ENCODE measurements around the gene NEBL.
"Not testable (repeated sequence)": the region's sequence is repeated elsewhere in the genome, so short reads cannot be mapped to it uniquely, and the experiment has no call there.

NEBL gene, protein sequence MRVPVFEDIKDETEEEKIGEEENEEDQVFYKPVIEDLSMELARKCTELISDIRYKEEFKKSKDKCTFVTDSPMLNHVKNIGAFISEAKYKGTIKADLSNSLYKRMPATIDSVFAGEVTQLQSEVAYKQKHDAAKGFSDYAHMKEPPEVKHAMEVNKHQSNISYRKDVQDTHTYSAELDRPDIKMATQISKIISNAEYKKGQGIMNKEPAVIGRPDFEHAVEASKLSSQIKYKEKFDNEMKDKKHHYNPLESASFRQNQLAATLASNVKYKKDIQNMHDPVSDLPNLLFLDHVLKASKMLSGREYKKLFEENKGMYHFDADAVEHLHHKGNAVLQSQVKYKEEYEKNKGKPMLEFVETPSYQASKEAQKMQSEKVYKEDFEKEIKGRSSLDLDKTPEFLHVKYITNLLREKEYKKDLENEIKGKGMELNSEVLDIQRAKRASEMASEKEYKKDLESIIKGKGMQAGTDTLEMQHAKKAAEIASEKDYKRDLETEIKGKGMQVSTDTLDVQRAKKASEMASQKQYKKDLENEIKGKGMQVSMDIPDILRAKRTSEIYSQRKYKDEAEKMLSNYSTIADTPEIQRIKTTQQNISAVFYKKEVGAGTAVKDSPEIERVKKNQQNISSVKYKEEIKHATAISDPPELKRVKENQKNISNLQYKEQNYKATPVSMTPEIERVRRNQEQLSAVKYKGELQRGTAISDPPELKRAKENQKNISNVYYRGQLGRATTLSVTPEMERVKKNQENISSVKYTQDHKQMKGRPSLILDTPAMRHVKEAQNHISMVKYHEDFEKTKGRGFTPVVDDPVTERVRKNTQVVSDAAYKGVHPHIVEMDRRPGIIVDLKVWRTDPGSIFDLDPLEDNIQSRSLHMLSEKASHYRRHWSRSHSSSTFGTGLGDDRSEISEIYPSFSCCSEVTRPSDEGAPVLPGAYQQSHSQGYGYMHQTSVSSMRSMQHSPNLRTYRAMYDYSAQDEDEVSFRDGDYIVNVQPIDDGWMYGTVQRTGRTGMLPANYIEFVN

DNA sequence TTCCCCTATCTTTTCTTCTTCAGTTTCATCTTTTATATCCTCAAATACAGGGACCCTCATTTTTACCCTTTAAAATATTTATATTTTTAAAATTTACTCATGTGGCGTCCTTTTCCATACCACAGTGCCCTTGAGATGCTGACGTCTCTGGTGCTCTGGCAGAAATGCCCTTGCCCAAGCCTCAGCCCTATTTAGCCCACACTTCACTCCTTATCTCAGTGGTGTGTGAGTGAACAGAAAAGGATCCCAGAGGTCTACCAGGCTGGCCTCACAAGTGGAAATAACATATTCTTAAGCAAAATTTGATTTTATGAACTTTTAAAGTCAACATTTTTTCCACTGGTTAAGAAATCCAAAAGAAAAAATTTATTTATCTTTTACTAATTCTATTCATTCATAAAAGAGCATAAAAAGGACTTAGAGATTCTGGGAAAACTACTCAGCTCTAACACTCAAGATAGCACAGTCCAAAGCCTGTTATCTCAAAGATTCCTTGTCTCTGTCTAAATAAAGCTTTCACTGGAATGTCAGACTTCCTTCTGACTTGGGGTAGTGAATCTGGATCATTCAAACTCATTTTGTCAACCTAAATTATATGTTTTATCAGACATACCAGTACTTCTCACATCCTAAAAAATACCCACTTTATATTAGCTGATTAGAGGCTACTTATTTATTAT lies at the start of gene NEBL:
NEBL (minus strand) TSS at position 166 of the 680 bp plus-strand sequence; CDS start at position 60, 106 bp downstream.
- DNase-seq (ENCODE audit: low read depth in 3 of 3) = no peak

DNA sequence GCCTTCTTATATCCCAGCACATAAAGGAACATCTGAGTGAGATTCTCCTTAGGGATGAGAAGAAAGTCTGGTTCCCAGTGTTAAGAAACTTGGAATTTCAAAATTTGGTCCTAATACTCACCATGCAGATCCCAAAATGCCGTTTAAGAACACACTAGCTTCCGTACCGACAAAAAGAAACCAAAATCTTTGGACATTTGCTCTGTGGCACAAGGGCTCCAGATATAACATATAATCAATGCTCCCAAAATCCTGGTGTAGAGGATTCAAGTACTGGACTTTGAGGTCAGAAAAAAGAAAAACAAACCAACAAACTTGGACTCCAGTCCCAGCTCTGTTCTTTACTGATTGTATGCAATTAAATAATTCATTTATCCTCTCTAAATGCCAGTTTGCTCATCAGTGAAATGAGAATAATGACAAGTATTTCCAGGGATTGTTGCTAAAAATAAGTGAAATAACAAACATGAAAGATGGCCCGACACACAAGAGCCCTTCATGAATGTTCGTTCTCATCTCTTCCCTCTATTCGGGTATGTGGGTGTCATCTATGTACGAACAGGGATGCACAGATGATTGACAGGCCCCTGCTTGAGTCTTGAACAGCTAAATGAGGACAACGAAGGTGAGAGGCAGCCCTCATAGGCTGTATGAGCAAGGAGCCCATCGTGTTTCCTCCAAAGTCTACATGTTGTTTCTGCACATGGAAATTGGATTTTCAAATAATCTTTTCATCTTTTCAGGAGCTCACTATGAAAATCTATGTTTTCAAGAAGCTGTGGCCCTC lies 48.6 kb upstream of the NEBL start:
- DNase-seq (ENCODE audit: low read depth in 3 of 3) = no peak

DNA sequence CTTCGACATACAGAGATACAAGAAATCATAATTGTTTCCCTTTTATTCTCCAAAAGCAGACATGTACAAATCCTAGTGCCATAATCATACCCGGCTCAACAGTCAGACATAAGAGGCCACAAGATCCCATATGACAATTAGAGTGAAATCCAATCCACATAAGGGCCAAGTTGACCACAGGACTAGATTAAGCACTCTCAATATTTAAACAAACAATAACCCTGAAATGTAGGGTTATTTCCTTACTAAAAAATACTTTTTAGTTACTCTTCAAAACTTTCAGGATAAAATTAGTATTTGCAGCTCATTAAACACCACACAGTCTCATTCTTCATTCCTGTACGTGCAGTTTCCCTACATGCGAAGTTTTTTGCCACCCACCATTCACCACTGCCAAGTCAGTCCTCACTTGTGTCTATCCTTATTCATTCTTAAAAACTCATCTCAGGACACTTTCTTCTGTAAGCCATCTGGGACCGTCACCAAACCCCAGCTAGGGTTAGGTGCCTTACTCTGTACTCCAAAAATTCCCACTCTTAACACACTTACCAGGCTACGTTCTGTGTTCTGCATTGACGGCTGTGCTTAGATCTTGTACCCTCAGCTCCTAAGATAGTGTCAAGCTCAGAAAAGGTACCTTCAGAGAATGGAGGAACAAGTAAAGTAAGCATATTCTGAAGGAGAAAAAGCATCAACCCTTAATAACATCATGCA lies 47.8 kb upstream of the NEBL start:
- DNase-seq (ENCODE audit: low read depth in 3 of 3) = no peak

DNA sequence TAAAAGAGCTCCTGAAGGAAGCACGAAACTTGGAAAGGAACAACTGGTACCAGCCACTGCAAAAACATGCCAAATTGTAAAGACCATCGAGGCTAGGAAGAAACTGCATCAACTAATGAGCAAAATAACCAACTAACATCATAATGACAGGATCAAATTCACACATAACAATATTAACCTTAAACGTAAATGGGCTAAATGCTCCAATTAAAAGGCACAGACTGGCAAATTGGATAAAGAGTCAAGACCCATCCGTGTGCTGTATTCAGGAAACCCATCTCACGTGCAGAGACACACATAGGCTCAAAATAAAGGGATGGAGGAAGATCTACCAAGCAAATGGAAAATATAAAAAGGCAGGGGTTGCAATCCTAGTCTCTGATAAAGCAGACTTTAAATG lies 42.3 kb upstream of the NEBL start:
- DNase-seq (ENCODE audit: low read depth in 3 of 3) = not testable (repeated sequence)

DNA sequence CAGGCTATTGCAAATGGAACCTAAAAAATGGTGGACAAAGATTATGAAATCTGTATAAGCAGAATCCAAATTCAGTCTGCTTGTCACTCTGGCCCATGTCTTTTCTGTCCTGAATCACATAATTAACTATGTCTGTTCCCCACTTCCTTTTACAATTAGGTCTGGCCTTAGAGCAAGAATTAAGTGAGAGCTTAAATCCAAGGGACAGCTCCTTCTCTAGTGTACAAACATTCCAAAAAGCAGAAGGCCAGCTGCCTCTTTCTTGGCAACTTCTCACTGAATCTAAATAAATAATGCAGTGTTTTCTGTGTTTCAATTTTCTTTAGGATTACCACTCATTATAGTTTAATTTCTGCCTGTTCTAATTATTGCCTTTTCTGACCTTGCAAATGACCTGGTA lies 39.3 kb upstream of the NEBL start:
- no peak for DNase-seq (ENCODE audit: low read depth in 3 of 3)

DNA sequence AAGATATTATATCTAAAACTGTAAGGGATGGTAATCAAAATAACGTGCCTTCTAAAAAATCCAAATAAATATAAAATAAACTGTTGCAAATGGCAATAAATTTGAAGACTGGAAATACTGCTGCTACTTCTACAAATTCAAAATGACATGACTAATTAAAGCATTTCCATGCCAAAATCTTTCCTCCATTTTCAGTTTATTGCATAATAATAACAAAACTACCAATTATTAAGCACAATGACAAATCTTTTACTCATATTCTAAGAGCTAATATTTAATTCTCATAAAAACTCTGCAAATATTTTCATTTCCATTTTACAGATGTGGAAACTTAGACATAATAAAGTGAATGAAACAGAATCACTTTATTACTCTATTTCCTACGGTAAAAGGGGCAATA lies 38.8 kb upstream of the NEBL start:
- no peak for DNase-seq (ENCODE audit: low read depth in 3 of 3)

DNA sequence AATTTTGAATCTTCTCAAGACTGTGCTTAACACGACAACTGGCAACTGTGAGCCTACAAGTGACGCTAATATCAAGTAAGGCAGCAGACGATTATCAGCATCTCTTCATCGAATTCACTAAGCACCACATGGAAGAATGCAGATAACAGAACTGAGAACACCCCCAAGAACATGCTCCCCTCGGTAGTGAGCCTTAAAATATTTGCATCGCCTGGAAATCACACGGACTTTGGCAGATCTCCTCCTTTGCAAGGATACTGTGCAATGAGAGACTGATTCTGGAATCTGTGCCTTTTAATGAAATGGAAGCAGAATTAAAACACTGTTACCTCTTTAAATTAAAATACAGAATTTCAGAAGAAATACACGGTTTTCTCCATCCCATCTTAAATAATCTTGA lies 38.2 kb upstream of the NEBL start:
- no peak for DNase-seq (ENCODE audit: low read depth in 3 of 3)

DNA sequence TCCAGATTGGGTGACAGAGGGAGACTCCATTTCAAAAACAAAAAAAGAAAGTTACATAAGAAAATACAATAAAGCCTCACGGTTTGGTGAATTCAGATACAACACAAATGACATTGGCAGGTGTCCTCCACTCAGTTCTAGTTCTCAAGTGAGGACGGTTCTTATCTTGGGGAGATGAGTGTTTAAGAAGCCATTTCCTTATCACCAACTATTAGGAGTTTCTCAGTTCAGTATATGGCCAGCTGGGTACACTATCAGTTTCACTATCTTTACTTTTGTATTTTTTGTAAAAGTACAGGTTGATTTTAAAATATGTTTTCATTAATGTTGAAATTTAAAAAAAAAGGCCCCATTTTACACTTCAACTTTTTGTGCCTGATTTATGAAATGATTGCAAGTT lies 36.6 kb upstream of the NEBL start:
- no peak for DNase-seq (ENCODE audit: low read depth in 3 of 3)

DNA sequence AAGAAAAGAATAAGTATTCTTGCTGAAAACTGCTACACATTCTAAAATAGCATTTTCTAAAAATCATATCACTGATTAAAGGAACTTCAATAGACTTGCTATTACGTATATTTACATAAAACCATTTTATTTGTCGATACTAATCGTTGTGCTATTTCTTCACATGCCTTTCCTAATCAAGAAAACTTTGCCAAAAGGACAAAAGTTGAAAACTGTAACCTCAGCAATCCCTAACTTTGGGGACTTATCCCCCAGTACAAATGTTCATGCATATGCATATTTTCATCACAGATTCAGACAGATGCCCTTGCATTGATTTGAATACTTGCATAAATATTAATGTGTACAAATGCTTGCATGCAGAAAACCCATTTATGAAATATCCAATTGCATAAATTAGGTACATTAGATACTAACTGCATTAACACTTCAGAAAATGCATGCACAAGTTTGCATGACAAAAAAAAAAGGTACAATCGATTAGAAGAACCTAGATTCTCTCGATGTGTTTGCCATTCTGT lies 35.6 kb upstream of the NEBL start:
- no peak for DNase-seq (ENCODE audit: low read depth in 3 of 3)

DNA sequence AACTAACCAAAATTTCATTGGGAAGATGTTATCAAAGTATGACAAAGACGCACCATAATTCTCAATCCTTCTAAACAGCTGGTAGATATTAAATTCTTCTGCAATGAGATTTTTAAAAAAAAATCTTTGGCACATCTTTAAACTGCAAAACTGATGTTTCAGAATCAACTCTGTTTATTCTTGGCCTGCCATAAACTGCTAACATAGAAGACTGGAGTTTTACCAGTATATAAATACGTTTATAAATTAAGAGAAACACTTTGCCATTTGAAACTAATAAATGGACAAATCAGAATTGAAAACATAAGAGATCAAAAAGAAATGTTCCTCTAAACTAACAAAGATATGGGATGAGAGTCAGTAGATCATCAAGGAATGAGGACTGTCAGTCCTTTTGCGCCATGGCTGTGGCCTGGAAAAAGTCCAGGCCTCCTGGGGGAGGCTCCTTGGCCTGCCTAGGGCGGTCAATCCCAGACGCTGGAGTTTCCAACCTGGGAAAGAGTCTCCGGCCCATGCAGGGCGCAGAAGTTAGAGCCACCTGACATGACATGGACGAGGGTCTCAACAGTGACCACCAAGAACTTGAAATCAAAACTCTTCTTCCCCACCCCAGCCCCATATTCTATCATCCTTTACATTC lies 34.2 kb upstream of the NEBL start:
- no peak for DNase-seq (ENCODE audit: low read depth in 3 of 3)

DNA sequence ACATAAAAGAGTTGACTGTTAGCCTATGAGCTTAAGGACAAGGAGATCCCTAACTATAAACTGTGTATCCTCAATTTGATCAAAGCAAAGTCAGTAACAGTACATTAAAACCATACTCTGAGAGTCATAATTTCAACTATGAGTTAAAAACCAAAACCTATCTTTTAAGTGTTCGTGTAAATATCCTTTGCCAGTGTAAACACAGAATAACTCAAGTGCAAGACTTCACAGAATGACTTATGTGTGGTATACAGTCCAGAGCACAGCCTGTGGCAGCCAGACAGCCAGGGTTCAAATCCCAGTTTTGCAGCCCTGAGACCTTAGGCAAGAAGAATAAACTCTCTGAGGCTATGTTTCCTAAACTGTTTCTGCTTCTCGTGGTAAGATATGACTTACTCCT lies 30.3 kb upstream of the NEBL start:
- no peak for DNase-seq (ENCODE audit: low read depth in 3 of 3)

DNA sequence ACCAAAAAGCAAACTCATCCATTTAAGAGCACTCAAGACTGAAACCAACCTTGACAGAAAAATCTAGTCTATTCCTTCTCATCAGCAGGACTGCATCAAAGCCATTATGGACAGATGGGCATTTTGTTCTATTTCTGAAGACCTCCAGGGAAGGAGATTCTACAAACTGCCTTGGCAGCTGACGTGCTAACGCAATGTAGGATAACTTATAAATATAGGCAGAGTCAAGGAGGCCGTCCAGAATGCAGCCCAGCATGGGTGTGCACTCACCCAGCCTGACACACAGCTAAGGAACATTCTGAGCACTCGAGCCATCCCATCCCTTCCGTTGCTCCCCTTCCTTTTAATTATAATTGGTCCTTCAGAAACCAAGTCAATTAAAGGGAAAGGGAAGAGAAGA lies 25.3 kb upstream of the NEBL start:
- DNase-seq (ENCODE audit: low read depth in 3 of 3) = no peak

DNA sequence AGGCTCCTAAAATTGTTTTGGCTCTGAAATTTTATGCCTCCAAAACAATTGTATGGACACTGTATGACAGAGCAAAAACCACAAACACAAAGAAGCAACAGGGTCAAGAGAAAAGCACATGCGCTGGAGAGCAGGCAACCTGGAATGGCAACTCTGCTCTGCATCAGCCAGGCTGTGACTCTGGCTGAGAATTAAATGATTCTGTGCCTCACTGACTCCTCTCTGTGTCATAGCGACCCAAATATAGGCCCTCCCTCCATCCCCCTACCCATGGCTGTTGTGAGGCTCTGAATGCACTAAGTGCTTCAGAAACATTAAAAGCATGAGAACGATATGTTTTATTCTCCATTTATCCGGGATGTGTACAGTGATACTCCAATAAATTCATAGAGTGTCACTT lies 24.9 kb upstream of the NEBL start:
- DNase-seq (ENCODE audit: low read depth in 3 of 3) = no peak

DNA sequence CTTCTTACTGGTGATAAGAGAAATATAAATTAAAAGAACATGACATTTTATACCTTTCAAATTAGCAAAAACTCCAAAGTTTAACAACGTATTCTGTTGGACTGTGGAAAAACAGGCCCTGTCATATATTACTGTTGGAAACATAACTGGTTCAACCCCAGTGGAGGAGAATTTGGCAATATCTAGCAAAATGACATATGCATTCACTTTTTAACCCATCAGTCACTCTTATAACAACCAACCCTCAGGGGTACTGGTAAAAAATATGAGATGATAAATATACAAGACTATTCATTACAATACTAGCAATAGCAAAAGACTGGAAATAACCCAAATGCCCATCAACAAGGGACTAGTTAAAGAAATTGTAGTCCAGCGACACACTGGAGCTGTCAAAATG lies 22.9 kb upstream of the NEBL start:
- no peak for DNase-seq (ENCODE audit: low read depth in 3 of 3)

DNA sequence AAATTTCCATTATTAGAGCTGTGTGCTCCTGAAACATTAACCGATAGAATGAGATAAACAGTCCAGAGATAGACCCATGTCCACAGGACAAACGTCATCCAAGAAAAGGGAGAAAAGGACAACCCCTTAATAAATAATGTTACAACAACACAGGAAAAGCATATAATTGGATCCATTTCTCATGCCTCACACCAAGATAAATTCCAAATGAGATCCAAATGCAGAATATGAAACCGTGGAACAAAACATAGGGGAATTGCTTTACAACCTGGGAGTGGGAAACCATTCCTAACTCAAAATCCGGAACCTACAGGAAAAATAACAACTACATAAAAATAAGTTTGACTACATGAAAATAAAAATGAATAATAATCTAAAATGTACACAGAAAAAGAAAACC lies 22.4 kb upstream of the NEBL start:
- DNase-seq (ENCODE audit: low read depth in 3 of 3) = no peak

DNA sequence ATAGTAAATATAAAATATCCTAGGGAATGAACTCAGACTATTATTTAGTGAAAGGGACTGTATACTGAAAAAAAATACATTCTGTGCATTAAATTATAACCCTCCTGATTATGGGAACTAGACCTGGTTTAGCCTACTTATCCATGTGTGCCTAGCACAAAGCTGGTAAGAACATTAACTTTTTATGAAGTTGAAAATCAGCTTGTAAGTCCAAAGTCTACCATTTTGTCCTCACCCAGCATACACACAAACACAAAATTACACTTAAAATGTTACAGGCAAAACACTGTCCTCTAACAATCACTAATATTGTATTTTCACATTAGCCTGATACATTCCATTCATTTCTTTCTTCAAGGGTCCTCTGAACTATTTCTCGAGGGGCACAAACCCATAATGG lies 19.9 kb upstream of the NEBL start:
- DNase-seq (ENCODE audit: low read depth in 3 of 3) = no peak

DNA sequence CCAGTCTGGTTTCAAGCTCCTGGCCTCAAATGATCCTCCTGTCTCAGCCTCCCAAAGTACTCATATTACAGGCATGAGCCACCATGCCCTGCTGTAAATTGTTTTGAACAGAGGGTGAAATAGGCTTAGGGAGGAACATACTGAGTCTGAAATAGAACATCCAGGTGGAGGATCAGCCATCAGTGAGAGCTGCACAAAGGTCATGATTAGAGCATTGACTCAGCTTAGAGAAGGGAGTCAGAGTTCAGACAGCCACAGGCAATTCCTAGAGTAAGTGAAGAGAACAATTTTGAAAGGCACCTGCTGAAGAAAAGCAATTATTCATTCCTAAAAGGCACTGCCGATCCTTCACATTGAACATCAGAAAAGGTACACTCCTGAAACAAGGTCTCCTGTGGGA lies 15.9 kb upstream of the NEBL start:
- no peak for DNase-seq (ENCODE audit: low read depth in 3 of 3)

DNA sequence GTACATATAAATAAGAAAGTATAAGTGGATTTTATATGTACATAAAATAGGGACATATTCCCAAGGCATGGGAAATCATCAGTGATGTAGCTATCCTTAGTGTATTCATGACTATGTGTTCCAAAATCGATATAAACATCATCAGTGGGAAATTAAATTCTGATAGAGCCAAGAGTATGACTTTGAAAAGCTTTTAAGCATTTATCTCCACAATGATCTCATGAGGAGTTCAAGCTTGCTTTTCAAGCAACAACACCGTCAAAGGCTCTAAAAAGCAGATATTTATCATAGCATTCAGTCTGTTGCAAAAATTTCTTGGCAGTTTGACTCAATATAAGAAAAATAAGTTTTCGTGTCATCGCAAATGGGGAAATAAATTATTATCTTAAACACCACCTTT lies 14.5 kb upstream of the NEBL start:
- no peak for DNase-seq (ENCODE audit: low read depth in 3 of 3)

DNA sequence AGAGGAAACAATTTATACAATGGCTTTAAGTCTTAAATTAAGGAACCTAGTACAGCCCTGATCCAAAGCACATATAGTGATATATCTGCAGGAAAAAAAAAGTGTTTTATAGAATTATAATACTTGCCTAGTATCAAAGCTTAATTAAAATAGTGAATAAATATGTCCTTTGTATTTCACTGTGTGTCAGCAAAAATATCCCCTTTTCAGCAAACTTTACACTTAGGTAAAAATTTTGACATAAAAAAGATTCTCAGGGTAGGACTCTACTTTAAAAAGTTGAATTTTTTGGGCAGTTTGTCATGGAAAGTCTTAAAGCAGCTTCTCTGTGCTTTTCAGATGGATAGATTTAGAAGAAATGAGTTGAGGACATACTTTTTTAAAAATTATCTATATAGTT lies 12.7 kb upstream of the NEBL start:
- DNase-seq (ENCODE audit: low read depth in 3 of 3) = no peak

DNA sequence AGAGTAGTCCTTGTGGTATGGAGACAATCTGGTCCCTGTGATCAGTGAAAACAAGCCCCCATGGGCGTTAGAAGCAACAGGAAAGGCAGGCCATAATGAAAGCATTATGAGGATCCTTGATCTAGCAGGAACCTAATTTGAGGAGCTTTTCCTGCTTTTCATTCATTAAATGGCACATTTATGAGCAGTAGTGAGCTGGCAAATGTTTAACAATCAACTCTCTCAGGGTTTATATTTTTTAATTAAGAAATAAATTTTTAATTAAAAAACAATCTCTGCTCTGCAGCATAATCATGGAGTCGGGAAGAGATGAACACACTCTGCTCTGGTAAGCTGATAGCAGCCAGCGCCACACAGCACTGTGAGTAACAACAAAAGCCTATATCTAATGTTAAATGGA lies 11.3 kb upstream of the NEBL start:
- DNase-seq (ENCODE audit: low read depth in 3 of 3) = no peak

Data from stimulated activated CD4-positive, alpha-beta T cell treated with anti-CD3 and anti-CD28 coated beads, TNF-alpha, amount 100 ng/mL, for 4 hours (primary cell).